D721Med (cell line): Measurements from ENCODE around the gene CTBP2.
A peak's percentile ranks its signal among the peaks of the same experiment; 100 is the strongest.

Source experiments
- DNase-seq: peaks from one replicate; pipeline ENCODE4 v3.0.0; 2011; ENCODE audit warnings: low spot score; ENCODE audit not compliant: insufficient read length
- FAIRE-seq: peaks from 2 replicates; lab custom pipeline; 2011; peaks lifted over from hg19 to GRCh38; lab: Jason Lieb, UNC
- CTCF ChIP-seq: IDR thresholded peaks from 2 replicates; pipeline ENCODE4 v1.5.1; 2012; ENCODE audit warnings: mild to moderate bottlenecking, control low read depth; ENCODE audit not compliant: insufficient read depth; ENCODE audit errors: missing control alignments

CTBP2 gene

GRCh38 chr10:125092564-125093031 lies 67.8 kb downstream of the CTBP2 start:
- TF ChIP-seq CTCF: no peak
- FAIRE-seq (no peak), DNase-seq (no peak)

GRCh38 chr10:125091891-125092290 lies 68.5 kb downstream of the CTBP2 start:
- TF ChIP-seq CTCF: no peak
- FAIRE-seq: no peak
- DNase-seq: no peak

GRCh38 chr10:125089469-125089868 lies 70.9 kb downstream of the CTBP2 start:
- no peak for FAIRE-seq
- TF ChIP-seq CTCF: no peak
- DNase-seq: no peak

- TF ChIP-seq CTCF: no peak
- FAIRE-seq (no peak), DNase-seq (no peak)
Measured at GRCh38 chr10:125087897-125088215, 72.5 kb downstream of the CTBP2 start.

GRCh38 chr10:125087191-125087896 lies 73.0 kb downstream of the CTBP2 start:
- no peak for DNase-seq
- TF ChIP-seq CTCF: no peak
- no peak for FAIRE-seq

- no peak for FAIRE-seq
- TF ChIP-seq CTCF: no peak
- no peak for DNase-seq
Measured at GRCh38 chr10:125086691-125087090, 73.7 kb downstream of the CTBP2 start.

GRCh38 chr10:125085258-125086054 lies 74.9 kb downstream of the CTBP2 start:
- FAIRE-seq (no peak), DNase-seq (peak; percentile 41)
- no peak for TF ChIP-seq CTCF
